Sigmoid colon (tissue), 7 donors: ENCODE data around the gene TBC1D9B. TPM values are rescaled to one million over a fixed set of nuclear protein-coding genes. Genes with fewer than 3 reads are reported as not detected.

Experiments used
- DNase-seq: peaks from one replicate; pipeline ENCODE4 v3.0.0-alpha.2; 2019
- H3K27ac ChIP-seq, 4 donors: fragments of 200-600 bp; sonication (generic); one replicate each; pipeline ENCODE4 v1.5.1; 2016 to 2019; ENCODE audit warnings: mild to moderate bottlenecking in 1 of 4
- H3K27me3 ChIP-seq, 3 donors: fragments of 200-600 bp; sonication (generic); one replicate each; pipeline ENCODE4 v1.5.1; 2019; ENCODE audit warnings: mild to moderate bottlenecking in 1 of 3
- H3K36me3 ChIP-seq, 4 donors: fragments of 200-600 bp; sonication (generic); one replicate each; pipeline ENCODE4 v1.5.1; 2016 to 2019
- H3K4me1 ChIP-seq, 4 donors: fragments of 200-600 bp; sonication (generic); one replicate each; pipeline ENCODE4 v1.5.1; 2017 to 2019
- H3K4me3 ChIP-seq, 4 donors: fragments of 200-600 bp; sonication (generic); one replicate each; pipeline ENCODE4 v1.5.1; 2017 to 2019; ENCODE audit warnings: mild to moderate bottlenecking in 2 of 4, moderate library complexity in 1 of 4
- H3K9me3 ChIP-seq, 4 donors: fragments of 200-600 bp in 3 of 4; sonication (generic) in 3 of 4; one replicate each; pipeline versions ENCODE4 v1.5.1 to v1.6.1; 2013 to 2019
- EP300 ChIP-seq, 4 donors: sonication (generic); formaldehyde crosslinking; IDR thresholded peaks; one replicate each; pipeline ENCODE4 v1.6.1; 2017; ENCODE audit warnings: antibody characterized with exemption in 4 of 4
- POLR2A ChIP-seq, 2 donors: fragments of 450-650 bp; IDR thresholded peaks; one replicate each; pipeline ENCODE4 v1.6.1; 2016; ENCODE audit warnings: antibody characterized with exemption in 2 of 2, mild to moderate bottlenecking in 2 of 2, moderate library complexity in 2 of 2
- POLR2AphosphoS5 ChIP-seq, 4 donors: sonication (generic); formaldehyde crosslinking; IDR thresholded peaks; one replicate each; pipeline ENCODE4 v1.6.1; 2017; ENCODE audit warnings: antibody characterized with exemption in 4 of 4
- WGBS, 2 donors: extraction: QIAGEN DNeasy Blood & Tissue Kit; methylation state at CpG; one replicate each; pipeline ENCODE4 v1.1.7; 2013; 5-methylcytosine and 5-hydroxymethylcytosine counted together
- intact Hi-C: fragments of 100-400 bp; cut with DNase I; formaldehyde crosslinking; loops from one replicate; pipeline ENCODE4 v1.15.1; 2023
- polyA plus RNA-seq, 3 donors: library from polyadenylated mRNA; stranded (reverse); fragments of 200-250 nt; gene quantifications; one replicate each; pipeline ENCODE4 v1.2.3, GENCODE V29; 2013
- total RNA-seq, 4 donors: library from RNA; depleted of rRNA; stranded (reverse); fragments of >200 nt; gene quantifications; one replicate each; pipeline ENCODE4 v1.1.0, GENCODE V29; 2016
- TF ChIP-seq, protein P1 (sequence below), 4 experiments: fragments of 450-650 bp in 3 of 4; fragments of 200-600 bp in 1 of 4; IDR thresholded peaks; one replicate each; pipeline ENCODE4 v1.5.1; 2016 to 2019; ENCODE audit warnings: antibody characterized with exemption in 4 of 4, mild to moderate bottlenecking in 3 of 4, moderate library complexity in 2 of 4
- donor health status: healthy with polysubstance abuse.
- donor health status: Bipolar disorder and iron deficiency.
- donor health status: healthy.

The TBC1D9B gene
- total and polyA plus RNA-seq, 7 donors, result 35.4 to 1,545 (median 291) TPM

DNA sequence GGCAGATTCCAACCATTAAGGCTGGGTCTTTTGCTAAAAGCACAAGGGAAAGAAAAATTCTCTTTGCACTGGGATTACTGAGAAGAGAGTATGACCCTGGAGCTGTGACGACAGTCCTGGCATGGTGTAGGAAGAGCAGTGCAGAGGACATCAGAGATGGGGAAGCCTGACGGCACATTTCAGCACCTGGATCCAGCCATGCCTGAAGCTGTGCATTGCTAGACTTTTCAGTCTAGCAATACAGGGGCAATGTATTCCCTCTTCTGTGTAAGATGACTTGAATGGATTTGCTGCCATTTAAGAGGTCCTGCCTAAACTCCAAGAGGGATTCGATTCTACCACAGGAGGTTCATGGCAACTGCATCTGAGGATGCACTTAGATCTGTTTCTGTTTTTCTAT, 36.7 kb downstream of the TBC1D9B start:
- Histone ChIP-seq H3K27ac (no peak overlapping the region), H3K9me3 (no peaks in the 10 kb centered on the region), H3K27me3 (no peaks in the 10 kb centered on the region), H3K36me3 (peaks cover 28 to 94% (median 50%) of the 10 kb centered on the region in 4 donors), H3K4me3 (no peak overlapping the region), H3K4me1 (no peaks in the 10 kb centered on the region)
- intact Hi-C loops, result no loop called here
- TF ChIP-seq EP300 (IDR thresholded peaks at IDR 0.05) (no peak), POLR2A (IDR thresholded peaks at IDR 0.05) (no peak), POLR2AphosphoS5 (IDR thresholded peaks at IDR 0.05) (no peak)
- TF ChIP-seq, protein P1, sequence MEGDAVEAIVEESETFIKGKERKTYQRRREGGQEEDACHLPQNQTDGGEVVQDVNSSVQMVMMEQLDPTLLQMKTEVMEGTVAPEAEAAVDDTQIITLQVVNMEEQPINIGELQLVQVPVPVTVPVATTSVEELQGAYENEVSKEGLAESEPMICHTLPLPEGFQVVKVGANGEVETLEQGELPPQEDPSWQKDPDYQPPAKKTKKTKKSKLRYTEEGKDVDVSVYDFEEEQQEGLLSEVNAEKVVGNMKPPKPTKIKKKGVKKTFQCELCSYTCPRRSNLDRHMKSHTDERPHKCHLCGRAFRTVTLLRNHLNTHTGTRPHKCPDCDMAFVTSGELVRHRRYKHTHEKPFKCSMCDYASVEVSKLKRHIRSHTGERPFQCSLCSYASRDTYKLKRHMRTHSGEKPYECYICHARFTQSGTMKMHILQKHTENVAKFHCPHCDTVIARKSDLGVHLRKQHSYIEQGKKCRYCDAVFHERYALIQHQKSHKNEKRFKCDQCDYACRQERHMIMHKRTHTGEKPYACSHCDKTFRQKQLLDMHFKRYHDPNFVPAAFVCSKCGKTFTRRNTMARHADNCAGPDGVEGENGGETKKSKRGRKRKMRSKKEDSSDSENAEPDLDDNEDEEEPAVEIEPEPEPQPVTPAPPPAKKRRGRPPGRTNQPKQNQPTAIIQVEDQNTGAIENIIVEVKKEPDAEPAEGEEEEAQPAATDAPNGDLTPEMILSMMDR (IDR thresholded peaks at IDR 0.05), result no peak
- 95 to 96% methylated on average over 3 of the region's 3 CpGs for WGBS, 2 donors
- DNase-seq, result no peak

DNA sequence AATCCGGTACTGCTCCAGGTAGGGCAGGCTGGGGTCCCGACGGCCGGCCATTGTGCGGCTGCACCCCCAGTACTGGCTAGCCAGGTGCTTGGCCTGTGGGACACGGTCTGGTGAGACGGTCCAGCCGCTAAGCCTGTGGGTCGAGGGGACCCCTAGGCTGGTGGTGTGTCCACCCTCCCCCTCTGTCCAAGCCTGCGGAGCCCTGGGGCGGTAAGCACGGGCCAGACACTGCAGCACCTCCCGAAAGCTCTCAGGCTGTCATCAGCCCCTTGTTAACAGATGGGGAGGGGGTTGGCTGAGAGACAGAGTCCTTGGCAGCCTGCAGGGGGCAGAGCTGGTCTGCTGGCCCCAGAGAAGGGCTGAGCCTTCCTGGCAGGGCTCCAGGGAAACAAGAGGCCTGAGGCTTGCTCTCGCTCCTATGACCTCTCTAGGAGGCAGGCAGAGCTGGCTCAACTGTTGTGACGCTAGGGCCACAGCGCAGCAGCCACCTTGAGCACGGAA, 37.2 kb downstream of the TBC1D9B start:
- intact Hi-C loops, result no loop called here
- Histone ChIP-seq H3K4me3 (no peak overlapping the region), H3K9me3 (no peaks in the 10 kb centered on the region), H3K27ac (no peak overlapping the region), H3K4me1 (no peaks in the 10 kb centered on the region), H3K27me3 (no peaks in the 10 kb centered on the region), H3K36me3 (peaks cover 23 to 93% (median 49%) of the 10 kb centered on the region in 4 donors)
- TF ChIP-seq, protein P1 (IDR thresholded peaks at IDR 0.05), result no peak
- TF ChIP-seq EP300 (IDR thresholded peaks at IDR 0.05) (no peak), POLR2AphosphoS5 (IDR thresholded peaks at IDR 0.05) (no peak), POLR2A (IDR thresholded peaks at IDR 0.05) (no peak)
- WGBS, 2 donors, result 86 to 90% methylated on average over 17 of the region's 17 CpGs
- no peak for DNase-seq

DNA sequence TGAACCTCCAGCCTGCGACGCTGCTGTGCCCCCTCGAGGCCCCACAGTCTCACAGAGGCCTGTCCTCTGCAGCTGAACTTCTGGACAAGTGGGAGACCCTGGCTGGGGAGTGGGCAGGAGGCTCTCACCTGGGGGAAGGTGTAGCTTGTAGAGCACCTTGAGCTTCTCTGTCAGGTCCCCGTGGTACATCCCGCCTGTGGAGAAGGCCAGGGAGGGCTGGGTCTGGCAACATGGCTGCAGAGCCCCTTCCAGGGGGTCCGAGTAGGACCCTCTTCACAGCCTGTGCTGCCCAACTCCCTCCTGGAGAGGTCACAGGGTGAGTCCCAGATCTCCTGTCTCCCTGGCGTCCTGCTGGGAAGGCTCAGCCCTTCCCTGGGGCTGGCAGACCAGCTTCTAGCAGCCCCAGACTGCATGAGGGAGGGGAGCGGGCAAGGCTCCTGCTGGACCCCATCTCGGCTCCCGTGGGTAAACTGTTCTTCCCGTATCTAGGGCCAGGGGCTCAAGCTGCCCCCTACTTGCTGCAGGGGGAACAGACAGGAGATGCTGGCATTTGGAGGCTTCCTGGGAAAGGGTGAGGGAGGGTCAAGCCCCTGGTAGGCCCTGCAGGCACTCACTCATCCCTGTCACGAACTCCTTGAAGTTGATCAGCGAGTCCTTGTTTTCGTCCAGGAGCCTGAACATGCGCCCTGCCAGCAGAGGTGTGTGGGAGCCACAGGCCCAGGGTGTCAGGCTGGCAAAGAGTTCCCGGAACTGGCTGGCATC, 37.9 kb downstream of the TBC1D9B start:
- Histone ChIP-seq H3K4me1 (no peaks in the 10 kb centered on the region), H3K27me3 (no peaks in the 10 kb centered on the region), H3K9me3 (no peaks in the 10 kb centered on the region), H3K4me3 (no peak overlapping the region), H3K36me3 (peaks cover 17 to 93% (median 45%) of the 10 kb centered on the region in 4 donors), H3K27ac (no peak overlapping the region)
- intact Hi-C loops, result no loop called here
- no peak for TF ChIP-seq POLR2AphosphoS5 (IDR thresholded peaks at IDR 0.05)
- TF ChIP-seq, protein P1 (IDR thresholded peaks at IDR 0.05), result no peak
- no peak for TF ChIP-seq POLR2A (IDR thresholded peaks at IDR 0.05)
- no peak for TF ChIP-seq EP300 (IDR thresholded peaks at IDR 0.05)
- DNase-seq, result peak; percentile 56
- WGBS, 2 donors, result 92 to 93% methylated on average over 16 of the region's 16 CpGs

DNA sequence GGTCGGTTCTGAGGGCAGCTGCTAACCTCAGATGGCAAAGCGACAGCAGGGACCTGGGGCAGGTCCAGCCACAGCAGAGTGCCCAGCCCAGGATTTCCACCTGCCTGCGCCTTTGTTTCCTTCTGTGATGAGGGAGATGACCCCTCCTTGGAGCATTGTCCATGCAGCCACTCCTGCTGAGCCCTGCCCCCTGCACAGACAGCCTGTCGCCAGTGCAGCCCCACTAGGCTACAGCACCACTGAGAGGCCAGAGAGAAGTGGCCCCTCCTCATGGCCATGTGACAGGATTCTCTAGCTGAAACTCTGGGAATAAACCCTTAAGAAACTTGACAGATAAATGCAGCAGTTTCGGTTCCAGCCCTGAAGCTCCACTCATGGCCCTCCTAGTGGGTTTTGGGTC, 38.6 kb downstream of the TBC1D9B start:
- intact Hi-C loops, result no loop called here
- peak; percentile 64 for DNase-seq

More for the DNA sequence above, 38.6 kb downstream of the TBC1D9B start:
- Histone ChIP-seq H3K27ac (no peak overlapping the region), H3K36me3 (peaks cover 12 to 93% (median 45%) of the 10 kb centered on the region in 4 donors), H3K27me3 (no peaks in the 10 kb centered on the region), H3K9me3 (no peaks in the 10 kb centered on the region), H3K4me3 (no peak overlapping the region), H3K4me1 (no peaks in the 10 kb centered on the region)
- TF ChIP-seq EP300 (IDR thresholded peaks at IDR 0.05), result no peak
- TF ChIP-seq POLR2A (IDR thresholded peaks at IDR 0.05), result no peak
- no peak for TF ChIP-seq POLR2AphosphoS5 (IDR thresholded peaks at IDR 0.05)
- TF ChIP-seq, protein P1 (IDR thresholded peaks at IDR 0.05), result no peak
- WGBS, 2 donors, result 93 to 95% methylated on average over 5 of the region's 5 CpGs
